GM18861 (cell line): ENCODE measurements around the gene TYW1B.
"Not testable (repeated sequence)": the region's sequence is repeated elsewhere in the genome, so short reads cannot be mapped to it uniquely, and the experiment has no call there.

Experiments used
- ATAC-seq: cut with Tn5 transposase; IDR thresholded peaks from one replicate; pipeline ENCODE4 v1.9.1; 2021; ENCODE audit not compliant: unreplicated experiment

TYW1B gene

DNA sequence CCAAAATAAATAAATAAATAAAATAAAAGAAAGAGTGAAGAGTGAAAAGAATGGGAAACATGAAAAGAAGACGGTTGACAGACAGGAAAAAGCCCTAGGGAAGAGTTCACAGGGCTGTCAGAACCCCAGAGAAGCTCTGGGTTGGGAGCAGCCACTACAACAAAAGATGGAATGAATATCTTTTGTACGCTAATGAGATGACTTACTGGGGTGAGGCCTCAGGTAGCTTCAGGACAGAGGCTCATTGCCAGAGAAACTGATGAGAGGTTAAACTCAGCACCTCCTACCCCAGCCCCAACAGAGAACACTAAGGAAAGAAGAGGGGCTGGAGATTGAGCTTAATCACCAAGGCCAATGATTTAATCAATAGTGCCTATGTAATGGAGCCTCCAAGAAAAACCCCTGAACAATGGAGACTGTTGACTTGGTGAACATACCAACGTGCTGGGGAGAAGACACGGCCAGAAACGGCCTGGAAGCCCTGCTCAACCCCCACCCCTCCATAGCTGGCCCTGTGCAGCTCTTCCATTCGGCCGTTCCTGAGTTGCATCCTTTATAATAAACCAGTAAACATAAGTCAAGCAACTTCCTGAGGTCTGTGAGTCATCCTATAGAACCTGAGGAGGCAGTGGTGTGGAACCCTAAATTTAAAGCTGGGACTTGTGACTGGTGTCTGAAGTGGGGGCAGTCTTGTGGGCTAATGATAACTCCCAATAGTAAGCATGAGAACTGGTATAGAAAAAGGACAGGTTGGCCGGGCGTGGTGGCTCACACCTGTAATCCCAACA is 11.4 kb downstream of the TYW1B start:
- ATAC-seq = not testable (repeated sequence)

DNA sequence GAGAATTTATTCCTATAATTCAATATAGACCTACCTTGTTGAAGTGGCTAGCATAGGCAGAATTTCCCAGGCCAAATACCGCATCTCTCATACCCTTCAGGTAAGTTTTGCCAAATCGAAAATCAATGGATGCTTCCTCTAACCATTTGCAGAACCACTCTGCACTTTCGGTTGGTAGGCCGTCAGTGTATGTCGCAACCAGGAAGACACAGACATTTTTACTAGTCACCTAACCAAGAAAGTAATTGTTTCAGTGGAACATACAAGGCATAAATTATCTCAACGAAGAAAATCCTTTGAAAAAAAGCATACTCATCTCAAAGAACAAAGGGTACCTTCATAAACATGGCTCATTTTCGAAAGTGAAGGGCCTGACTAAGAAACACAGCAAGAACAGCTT is 17.6 kb downstream of the TYW1B start:
- ATAC-seq = not testable (repeated sequence)

DNA sequence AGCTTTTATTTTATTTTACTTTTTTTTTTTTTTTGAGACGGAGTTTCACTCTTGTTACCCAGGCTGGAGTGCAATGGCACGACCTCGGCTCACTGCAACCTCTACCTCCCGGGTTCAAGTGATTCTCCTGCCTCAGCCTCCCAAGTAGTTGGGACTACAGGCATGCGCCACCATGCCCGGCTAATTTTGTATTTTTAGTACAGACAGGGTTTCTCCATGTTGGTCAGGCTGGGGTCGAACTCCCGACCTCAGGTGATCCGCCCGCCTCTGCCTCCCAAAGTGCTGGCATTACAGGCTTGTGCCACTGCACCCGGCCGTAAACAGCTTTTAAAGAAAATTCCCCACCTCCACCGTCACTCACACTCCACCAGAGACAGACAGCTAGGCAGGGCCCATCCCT is 19.5 kb downstream of the TYW1B start:
- not testable (repeated sequence) for ATAC-seq

DNA sequence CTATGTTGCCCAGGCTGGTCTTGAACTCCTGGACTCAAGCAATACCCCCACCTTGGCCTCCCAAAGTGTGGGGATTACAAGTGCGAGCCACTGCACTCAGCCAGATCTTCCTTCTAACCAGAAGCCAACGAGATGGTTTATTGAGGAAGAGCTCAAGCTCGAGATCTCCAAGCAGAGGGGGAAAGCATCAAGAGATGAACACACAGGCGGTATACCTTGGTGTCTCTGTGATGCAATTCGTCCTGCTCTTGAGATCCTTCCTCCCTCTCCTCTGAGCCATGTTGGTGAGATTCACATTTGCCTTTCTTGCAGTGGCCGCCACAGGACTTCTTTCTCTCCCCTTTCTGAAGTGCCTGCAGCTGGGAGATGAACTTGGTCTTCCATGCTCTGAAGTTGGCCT is 21.1 kb downstream of the TYW1B start:
- ATAC-seq = not testable (repeated sequence)

DNA sequence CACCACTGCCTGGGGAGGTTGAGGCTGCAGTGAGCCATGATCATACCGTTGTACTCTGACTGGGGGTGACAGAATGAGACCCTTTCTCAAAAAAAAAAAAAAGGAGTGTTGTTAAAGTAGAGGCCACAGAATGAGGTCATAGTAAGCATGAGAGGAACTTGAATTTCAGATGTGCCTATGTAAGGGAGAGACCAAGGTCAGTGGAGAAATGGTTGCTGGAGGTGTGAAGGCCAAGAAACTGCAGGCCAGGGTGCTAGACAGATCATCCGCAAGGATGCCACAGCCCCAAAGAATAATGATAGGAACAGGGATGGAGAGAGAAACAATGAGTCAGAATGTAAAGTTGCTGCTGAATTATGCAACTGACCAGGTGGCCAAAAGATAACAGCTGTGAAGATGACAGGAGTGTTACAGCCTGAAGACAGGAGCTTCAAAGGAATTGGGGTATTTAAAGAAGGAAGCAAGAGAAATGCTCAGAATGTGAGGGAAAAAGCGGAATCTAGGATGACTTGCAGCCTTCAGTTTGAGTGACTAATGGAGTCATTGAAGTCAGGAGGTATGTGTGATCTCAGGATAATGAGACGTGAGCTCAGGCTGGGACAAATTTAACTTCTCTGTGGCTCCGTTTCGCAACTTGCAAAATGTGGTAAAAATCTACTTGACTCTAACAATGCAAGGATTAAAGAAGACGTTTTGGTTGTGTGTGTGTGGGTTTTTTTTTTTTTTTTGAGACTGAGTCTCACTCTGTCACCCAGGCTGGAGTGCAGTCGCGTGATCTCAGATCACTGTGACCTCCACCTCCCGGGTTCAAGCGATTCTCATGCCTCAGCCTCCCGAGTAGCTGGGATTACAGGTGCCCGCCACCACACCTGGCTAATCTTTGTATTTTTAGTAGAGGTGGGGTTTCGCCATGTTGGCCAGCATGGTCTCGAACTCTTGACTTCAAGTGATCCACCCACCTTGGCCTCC is 22.2 kb downstream of the TYW1B start:
- ATAC-seq = no peak

DNA sequence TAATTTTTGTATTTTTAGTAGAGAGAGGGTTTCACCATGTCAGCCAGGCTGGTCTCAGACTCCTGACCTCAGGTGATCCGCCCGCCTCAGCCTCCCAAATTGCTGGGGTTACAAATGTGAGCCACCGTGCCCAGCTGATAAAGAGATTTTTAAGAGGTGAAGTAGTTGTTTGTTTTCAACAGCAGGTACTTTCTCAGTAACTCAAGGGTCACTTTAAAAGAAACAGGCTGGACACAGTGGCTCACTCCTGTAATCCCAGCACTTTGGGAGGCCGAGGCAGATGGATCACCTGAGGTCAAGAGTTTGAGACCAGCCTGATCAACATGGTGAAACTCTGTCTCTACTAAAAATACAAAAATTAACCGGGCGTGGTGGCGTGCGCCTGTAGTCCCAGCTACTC is 24.2 kb downstream of the TYW1B start:
- not testable (repeated sequence) for ATAC-seq

GRCh38 chr7:72801564-72801963 is 26.4 kb downstream of the TYW1B start:
- ATAC-seq = not testable (repeated sequence)

DNA sequence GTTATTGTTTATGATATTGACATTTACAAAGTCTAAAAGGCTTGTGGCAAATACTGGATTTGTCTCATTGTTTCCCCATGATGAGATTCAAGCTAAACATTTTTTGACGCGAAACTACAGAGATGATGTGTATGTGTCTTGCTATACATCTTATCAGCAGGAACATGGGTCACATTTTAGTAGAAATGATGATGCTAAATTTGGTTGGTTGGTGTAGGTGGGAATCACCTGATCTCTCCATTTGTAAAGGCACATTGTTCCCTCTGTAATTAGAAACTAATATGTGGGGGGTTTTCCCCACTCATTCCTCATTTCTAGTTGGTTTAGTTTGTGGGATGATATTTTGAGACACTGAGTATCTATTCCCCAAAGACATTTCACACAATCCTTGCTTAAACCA is 32.6 kb downstream of the TYW1B start:
- ATAC-seq = not testable (repeated sequence)

GRCh38 chr7:72793791-72794190 is 34.2 kb downstream of the TYW1B start:
- no peak for ATAC-seq

- not testable (repeated sequence) for ATAC-seq
Measured at GRCh38 chr7:72790698-72791060, 37.3 kb downstream of the TYW1B start.

GRCh38 chr7:72790048-72790697 is 37.8 kb downstream of the TYW1B start:
- ATAC-seq = not testable (repeated sequence)

GRCh38 chr7:72785166-72785955 is 42.6 kb downstream of the TYW1B start:
- no peak for ATAC-seq

DNA sequence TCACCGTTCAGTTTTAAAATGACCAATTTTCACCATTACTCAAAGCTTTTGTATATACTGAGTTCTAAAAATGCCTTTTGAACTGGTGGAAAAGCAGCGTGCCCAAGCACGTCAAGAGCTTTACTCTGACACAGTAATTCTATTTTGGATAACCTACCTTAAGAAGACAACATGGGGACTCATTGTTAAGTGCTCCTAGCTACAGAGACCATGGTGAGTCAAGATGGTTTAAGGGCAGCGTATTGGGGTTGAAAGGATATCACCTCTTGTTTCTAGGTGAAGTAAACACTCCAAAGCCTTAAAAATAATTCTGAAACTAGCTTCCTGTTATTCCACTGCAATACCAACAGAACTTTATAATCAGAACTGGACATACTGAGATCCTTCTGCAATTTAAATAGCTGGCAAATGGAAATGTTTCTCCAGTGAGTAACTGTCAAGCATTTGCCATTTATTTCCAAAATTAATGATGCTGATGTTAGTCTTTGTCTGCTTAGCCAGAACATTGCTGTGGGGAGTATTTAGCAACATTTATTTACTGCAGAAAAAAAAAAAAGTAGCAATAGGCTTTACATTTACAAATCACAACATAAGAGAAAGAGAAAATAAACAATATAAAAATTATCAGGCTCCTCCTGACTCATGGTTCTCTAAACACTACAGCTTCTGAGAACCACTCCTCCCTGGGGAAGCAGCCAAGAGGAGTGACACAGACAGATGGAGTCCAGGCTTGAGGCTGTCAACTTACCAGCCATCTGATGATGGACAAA is 44.2 kb downstream of the TYW1B start:
- not testable (repeated sequence) for ATAC-seq

DNA sequence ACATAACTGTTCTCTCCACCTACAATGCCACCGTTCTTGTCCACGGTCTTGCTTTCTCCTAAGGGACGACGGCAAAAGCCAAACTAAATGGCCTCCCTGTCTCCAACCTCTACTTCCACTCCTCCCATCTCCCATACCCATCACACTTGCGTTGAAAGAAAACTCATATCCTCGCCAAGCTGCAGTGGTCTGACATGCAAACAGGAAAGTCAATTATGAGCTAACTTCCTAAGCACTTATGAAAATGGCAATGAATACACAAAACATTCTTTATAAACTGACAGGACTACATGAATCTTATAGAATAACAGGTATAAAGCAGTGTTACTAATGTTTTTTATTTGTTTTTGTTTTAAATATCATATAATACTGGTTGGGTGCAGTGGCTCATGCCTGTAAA is 46.4 kb downstream of the TYW1B start:
- ATAC-seq = no peak

DNA sequence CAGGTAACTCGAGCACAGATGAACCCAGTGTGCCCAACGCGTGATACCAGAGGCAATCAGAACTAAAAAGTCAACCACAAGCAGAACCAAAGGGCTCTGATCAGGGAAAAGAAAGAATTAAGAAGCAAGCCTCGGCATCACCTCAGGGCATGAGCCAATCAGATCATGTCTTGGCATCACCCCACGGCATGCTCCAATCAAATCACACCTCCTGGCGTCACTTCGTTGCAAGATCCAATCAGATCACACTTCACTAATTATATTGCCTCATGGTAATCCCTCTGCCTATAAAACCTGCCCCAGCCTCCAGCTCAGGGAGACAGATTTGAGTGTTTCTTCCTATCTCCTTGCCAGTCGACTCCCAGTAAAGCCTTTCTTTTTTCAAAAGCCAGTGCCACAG is 46.8 kb downstream of the TYW1B start:
- ATAC-seq = no peak

- not testable (repeated sequence) for ATAC-seq
Measured at GRCh38 chr7:72780289-72780894, 47.6 kb downstream of the TYW1B start.

DNA sequence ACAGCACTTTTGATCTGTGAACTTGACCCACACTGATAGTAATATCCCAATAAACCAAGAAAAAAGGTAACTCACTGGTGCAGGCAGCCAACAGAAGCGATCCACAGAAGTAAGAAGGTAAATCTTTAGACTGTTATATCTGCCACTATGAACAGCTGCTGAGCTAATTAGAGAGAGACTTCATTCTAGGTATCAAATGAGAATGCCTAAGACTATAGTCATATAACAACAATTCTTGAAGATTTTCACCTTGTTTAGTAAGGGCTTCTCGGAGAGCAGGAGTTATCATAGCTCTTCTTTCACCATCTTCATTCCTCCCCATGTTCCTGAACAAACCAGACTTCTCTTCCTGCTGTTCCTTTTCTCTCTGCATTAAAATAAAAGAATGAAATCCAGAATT is 50.8 kb downstream of the TYW1B start:
- ATAC-seq = not testable (repeated sequence)

GRCh38 chr7:72772627-72773026 is 55.4 kb downstream of the TYW1B start:
- ATAC-seq = not testable (repeated sequence)

- not testable (repeated sequence) for ATAC-seq
Measured at GRCh38 chr7:72766994-72767393, 61.0 kb downstream of the TYW1B start.
